Islet precursor cell (in vitro differentiated cells): ENCODE results near the gene PLXNA3.
A peak's percentile ranks its signal among the peaks of the same experiment; 100 is the strongest.

ENCODE experiments used
- DNase-seq: peaks from one replicate; pipeline ENCODE4 v3.0.0-alpha.2; 2018

Gene PLXNA3

GRCh38 chrX:154462396-154462795 is 4.3 kb downstream of the PLXNA3 start:
- no peak for DNase-seq

- DNase-seq, result no peak
Observed at GRCh38 chrX:154463611-154464220, 5.6 kb downstream of the PLXNA3 start.

- DNase-seq, result no peak
Observed at GRCh38 chrX:154464806-154465365, 6.8 kb downstream of the PLXNA3 start.

- DNase-seq, result no peak
Observed at GRCh38 chrX:154465601-154466000, 7.5 kb downstream of the PLXNA3 start.

- DNase-seq, result no peak
Observed at GRCh38 chrX:154466036-154466435, 8.0 kb downstream of the PLXNA3 start.

GRCh38 chrX:154466907-154467306 is 8.8 kb downstream of the PLXNA3 start:
- DNase-seq, result no peak

GRCh38 chrX:154467556-154467955 is 9.5 kb downstream of the PLXNA3 start:
- no peak for DNase-seq

- no peak for DNase-seq
Observed at GRCh38 chrX:154468217-154468616, 10.1 kb downstream of the PLXNA3 start.

GRCh38 chrX:154469114-154469513 is 11.0 kb downstream of the PLXNA3 start:
- no peak for DNase-seq

GRCh38 chrX:154469880-154470279 is 11.8 kb downstream of the PLXNA3 start:
- no peak for DNase-seq

GRCh38 chrX:154470434-154470833 is 12.4 kb downstream of the PLXNA3 start:
- no peak for DNase-seq

GRCh38 chrX:154470914-154471568 is 13.0 kb downstream of the PLXNA3 start:
- no peak for DNase-seq

- DNase-seq, result no peak
Observed at GRCh38 chrX:154471839-154472684, 14.0 kb downstream of the PLXNA3 start.

- DNase-seq, result no peak
Observed at GRCh38 chrX:154472685-154473632, 14.9 kb downstream of the PLXNA3 start.

- DNase-seq, result no peak
Observed at GRCh38 chrX:154473683-154474082, 15.6 kb downstream of the PLXNA3 start.

GRCh38 chrX:154476821-154477220 is 18.7 kb downstream of the PLXNA3 start:
- DNase-seq, result peak; percentile 45

- DNase-seq, result no peak
Observed at GRCh38 chrX:154477891-154478477, 19.9 kb downstream of the PLXNA3 start.

- DNase-seq, result peak; percentile 92
Observed at GRCh38 chrX:154478728-154479622, 20.9 kb downstream of the PLXNA3 start, which contains the start of gene LAGE3. Gene LAGE3, minus strand, starts transcription at chrX:154479281. Its CDS starts 366 bp downstream, at chrX:154478915.

GRCh38 chrX:154481195-154481594 is 23.1 kb downstream of the PLXNA3 start:
- DNase-seq, result no peak

- DNase-seq, result no peak
Observed at GRCh38 chrX:154481911-154482601, 24.0 kb downstream of the PLXNA3 start.
